Mesangial cell (primary cell): ENCODE measurements around the gene H3-3A. TPM values are rescaled to one million over a fixed set of nuclear protein-coding genes. Genes with fewer than 3 reads are reported as not detected.

Experiments
- total RNA-seq: library from RNA; depleted of rRNA; stranded (reverse); fragments of >200 nt; gene quantifications from 2 replicates; pipeline ENCODE4 v1.2.3, GENCODE V29; 2015

H3-3A gene
- 245 and 363 TPM in 2 replicates for total RNA-seq

GRCh38 chr1:226062558-226063223 is at the start of gene H3-3A:
TSS of gene H3-3A (plus strand) at chr1:226062716. CDS start at chr1:226064352, 1,636 bp downstream.

Other genes with a start within 250 kb of the H3-3A start
- 10.8 and 17.7 TPM in 2 replicates for gene TMEM63A, start 180.3 kb upstream of the H3-3A start, total RNA-seq
- under 0.01 TPM in 1 of 2 replicates, not detected in the other for gene LEFTY1, start 173.6 kb upstream of the H3-3A start, total RNA-seq
- gene PYCR2, start 138.5 kb upstream of the H3-3A start, total RNA-seq, result 33.5 and 53.4 TPM in 2 replicates
- 0.13 TPM in 1 of 2 replicates, not detected in the other for gene LEFTY2, start 121.5 kb upstream of the H3-3A start, total RNA-seq
- gene SDE2, start 63.4 kb upstream of the H3-3A start, total RNA-seq, result 8.3 and 10.5 TPM in 2 replicates
- gene ACBD3, start 124.0 kb downstream of the H3-3A start, total RNA-seq, result 21.9 and 24.0 TPM in 2 replicates
- 0.13 and 0.16 TPM in 2 replicates for gene MIXL1, start 160.9 kb downstream of the H3-3A start, total RNA-seq
- 1.4 and 6.8 TPM in 2 replicates for gene LIN9, start 246.4 kb downstream of the H3-3A start, total RNA-seq